Measurements from ENCODE around the gene SPP2.
A peak's percentile ranks its signal among the peaks of the same experiment; 100 is the strongest.

The SPP2 gene, protein sequence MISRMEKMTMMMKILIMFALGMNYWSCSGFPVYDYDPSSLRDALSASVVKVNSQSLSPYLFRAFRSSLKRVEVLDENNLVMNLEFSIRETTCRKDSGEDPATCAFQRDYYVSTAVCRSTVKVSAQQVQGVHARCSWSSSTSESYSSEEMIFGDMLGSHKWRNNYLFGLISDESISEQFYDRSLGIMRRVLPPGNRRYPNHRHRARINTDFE

GRCh38 chr2:234050455-234051135 is at the start of gene SPP2:
Gene SPP2, plus strand, starts transcription at chr2:234050702. Its CDS starts 85 bp downstream, at chr2:234050787.
- no peak for DNase-seq (ENCODE audit: low read depth in 2 of 2)

GRCh38 chr2:234001380-234002160 is 48.9 kb upstream of the SPP2 start:
- no peak for DNase-seq (ENCODE audit: low read depth in 2 of 2)

GRCh38 chr2:234002281-234002680 is 48.2 kb upstream of the SPP2 start:
- no peak for DNase-seq (ENCODE audit: low read depth in 2 of 2)

GRCh38 chr2:234003972-234004617 is 46.4 kb upstream of the SPP2 start:
- DNase-seq (ENCODE audit: low read depth in 2 of 2) = peak; percentile 29 to 37

GRCh38 chr2:234005126-234005525 is 45.4 kb upstream of the SPP2 start:
- no peak for DNase-seq (ENCODE audit: low read depth in 2 of 2)

GRCh38 chr2:234006501-234006900 is 44.0 kb upstream of the SPP2 start:
- no peak for DNase-seq (ENCODE audit: low read depth in 2 of 2)

- DNase-seq (ENCODE audit: low read depth in 2 of 2) = no peak
Observed at GRCh38 chr2:234014427-234014826, 36.1 kb upstream of the SPP2 start.

- no peak for DNase-seq (ENCODE audit: low read depth in 2 of 2)
Observed at GRCh38 chr2:234015861-234016260, 34.6 kb upstream of the SPP2 start.

- no peak for DNase-seq (ENCODE audit: low read depth in 2 of 2)
Observed at GRCh38 chr2:234019896-234020295, 30.6 kb upstream of the SPP2 start.

- no peak for DNase-seq (ENCODE audit: low read depth in 2 of 2)
Observed at GRCh38 chr2:234020332-234020731, 30.2 kb upstream of the SPP2 start.

GRCh38 chr2:234022424-234022823 is 28.1 kb upstream of the SPP2 start:
- no peak for DNase-seq (ENCODE audit: low read depth in 2 of 2)

DNA sequence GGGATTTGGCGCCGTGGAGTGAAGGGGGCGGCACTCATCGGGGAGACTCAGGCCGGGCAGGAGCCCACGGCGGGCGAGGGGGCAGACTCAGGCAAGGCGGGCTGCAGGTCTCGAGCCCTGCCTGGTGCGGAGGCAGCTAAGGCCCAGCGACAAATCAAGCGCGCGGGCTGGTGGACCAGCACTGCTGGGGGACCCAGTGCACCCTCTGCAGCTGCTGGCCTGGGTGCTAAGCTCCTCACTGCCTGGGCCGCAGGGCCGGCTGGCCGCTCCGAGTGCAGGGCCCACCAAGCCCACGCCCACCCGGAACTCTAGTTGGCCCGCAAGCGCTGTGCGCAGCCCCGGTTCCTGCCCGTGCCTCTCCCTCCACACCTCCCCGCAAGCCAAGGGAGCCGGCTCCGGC is 26.2 kb upstream of the SPP2 start:
- DNase-seq (ENCODE audit: low read depth in 2 of 2) = no peak

- DNase-seq (ENCODE audit: low read depth in 2 of 2) = no peak
Observed at GRCh38 chr2:234025466-234025865, 25.0 kb upstream of the SPP2 start.

DNA sequence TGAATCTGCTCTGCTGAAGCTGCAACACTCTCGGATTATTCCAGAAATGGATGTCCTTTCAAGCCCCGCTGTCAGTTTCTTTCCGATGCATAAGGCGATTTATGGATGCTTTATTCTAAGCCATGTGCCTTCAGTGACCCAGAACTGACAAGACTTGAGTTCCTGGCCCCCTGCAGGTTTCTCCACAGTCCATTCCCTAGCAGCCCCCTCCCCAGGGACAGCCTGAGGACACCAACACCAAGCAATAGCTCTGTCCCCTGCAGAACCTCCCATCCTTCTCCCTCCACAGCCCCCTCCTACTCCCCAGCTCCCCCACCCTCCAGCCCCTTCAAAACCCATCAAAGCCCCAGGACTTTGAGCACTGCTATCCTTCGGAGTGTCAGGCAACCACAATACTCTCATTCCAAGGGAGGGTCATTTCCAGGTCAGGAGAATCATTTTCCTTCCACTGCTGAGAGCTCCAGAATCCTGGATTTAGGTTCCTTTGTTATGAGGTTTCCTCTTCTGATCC is 24.6 kb upstream of the SPP2 start:
- no peak for DNase-seq (ENCODE audit: low read depth in 2 of 2)

DNA sequence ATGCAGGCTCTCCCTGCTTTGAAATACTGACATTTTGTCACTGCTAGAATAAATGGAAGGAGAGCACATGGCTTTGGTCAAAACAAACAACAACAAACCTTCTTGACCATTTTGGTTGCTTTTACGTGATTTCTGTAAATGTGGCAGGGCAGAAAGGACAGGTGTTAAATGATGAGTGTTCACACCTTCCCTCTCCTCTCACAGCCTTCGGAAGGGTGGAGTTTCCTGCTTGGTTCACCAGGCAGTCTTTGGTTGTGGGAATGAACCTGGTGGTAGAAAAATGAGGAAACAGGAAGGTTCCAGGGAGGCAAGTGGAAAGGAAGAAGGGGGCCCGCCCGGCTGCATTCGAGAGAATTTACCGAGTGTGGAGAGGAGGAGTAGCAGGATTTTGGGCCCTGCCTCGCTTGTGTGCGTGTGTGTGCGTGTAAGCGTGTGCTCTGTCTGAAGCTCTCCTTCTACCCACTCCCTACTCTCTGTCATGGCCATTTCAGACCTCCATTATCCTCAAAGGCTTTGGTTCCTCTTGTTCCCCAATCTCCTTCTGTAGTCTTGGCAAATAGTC is 23.7 kb upstream of the SPP2 start:
- no peak for DNase-seq (ENCODE audit: low read depth in 2 of 2)

GRCh38 chr2:234027641-234028040 is 22.9 kb upstream of the SPP2 start:
- no peak for DNase-seq (ENCODE audit: low read depth in 2 of 2)

- DNase-seq (ENCODE audit: low read depth in 2 of 2) = no peak
Observed at GRCh38 chr2:234029150-234029733, 21.3 kb upstream of the SPP2 start.

GRCh38 chr2:234031207-234031606 is 19.3 kb upstream of the SPP2 start:
- no peak for DNase-seq (ENCODE audit: low read depth in 2 of 2)

DNA sequence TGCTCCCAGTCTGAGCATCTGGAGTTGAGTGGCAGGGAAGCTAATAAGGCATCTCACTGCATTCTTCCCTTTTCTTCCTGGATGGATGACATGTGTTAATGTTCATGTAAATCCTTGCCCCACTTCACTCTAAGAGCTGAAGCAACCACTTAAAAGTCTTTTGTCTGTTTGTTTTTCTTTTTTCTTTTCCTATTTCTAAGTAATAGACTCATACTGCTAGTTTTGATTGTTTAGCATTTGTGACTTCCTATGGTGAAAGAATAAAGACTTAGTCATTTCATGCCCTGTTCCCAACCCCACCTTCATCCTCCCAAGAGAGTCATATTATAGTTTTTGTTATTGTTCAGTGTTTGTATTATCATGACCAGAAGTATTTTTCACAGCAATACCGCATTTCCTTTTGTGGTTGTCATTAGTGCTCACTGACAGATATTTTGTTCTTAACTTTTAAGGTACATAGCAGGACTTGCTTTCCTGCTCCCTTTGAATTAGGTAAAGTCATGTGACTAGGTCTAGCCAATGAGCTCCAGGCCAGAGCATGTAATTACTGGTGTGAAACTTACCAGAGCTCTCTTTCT is 18.1 kb upstream of the SPP2 start:
- DNase-seq (ENCODE audit: low read depth in 2 of 2) = no peak

- no peak for DNase-seq (ENCODE audit: low read depth in 2 of 2)
Observed at GRCh38 chr2:234033174-234033573, 17.3 kb upstream of the SPP2 start.

- DNase-seq (ENCODE audit: low read depth in 2 of 2) = no peak
Observed at GRCh38 chr2:234033885-234034284, 16.6 kb upstream of the SPP2 start.
